Lower lobe of right lung (tissue), 2 donors: ENCODE data around the gene EPM2A. TPM values are rescaled to one million over a fixed set of nuclear protein-coding genes. Genes with fewer than 3 reads are reported as not detected.

ENCODE experiments used
- ATAC-seq, 2 donors: fragments of 200-7000 bp; cut with Tn5 transposase; one replicate each; pipeline ENCODE4 v1.9.1; 2020 to 2022; ENCODE audit warnings: mild to moderate bottlenecking in 2 of 2, moderate library complexity in 2 of 2
- DNase-seq: peaks from one replicate; pipeline ENCODE4 v3.0.0-alpha.2; 2020
- H3K27ac ChIP-seq: fragments of 200-600 bp; one replicate; pipeline ENCODE4 v1.8.0; 2022
- H3K27me3 ChIP-seq: fragments of 200-600 bp; one replicate; pipeline ENCODE4 v1.8.0; 2022; ENCODE audit warnings: low read depth
- H3K36me3 ChIP-seq: fragments of 200-600 bp; one replicate; pipeline ENCODE4 v1.8.0; 2022; ENCODE audit warnings: mild to moderate bottlenecking
- H3K4me1 ChIP-seq: fragments of 200-600 bp; one replicate; pipeline ENCODE4 v1.8.0; 2022
- H3K4me3 ChIP-seq: fragments of 200-600 bp; one replicate; pipeline ENCODE4 v1.8.0; 2022; ENCODE audit warnings: mild to moderate bottlenecking
- H3K9me3 ChIP-seq: fragments of 200-600 bp; one replicate; pipeline ENCODE4 v1.8.0; 2022
- CTCF ChIP-seq: fragments of 200-600 bp; IDR thresholded peaks from one replicate; pipeline ENCODE4 v1.8.0; 2022; ENCODE audit warnings: antibody characterized with exemption, mild to moderate bottlenecking
- intact Hi-C: fragments of 100-400 bp; cut with DNase I; formaldehyde crosslinking; loops from one replicate; pipeline ENCODE4 v1.11.0; 2022
- total RNA-seq: library from RNA; stranded (reverse); fragmentation: NEBNext Ultra II Directional; extraction: Animal tissue kit (Norgen Biotek cat#: 25700); gene quantifications from one replicate; pipeline ENCODE4 v1.2.1, GENCODE V29; 2021
- donor health status: DM: no; HTN: yes; CAD: no; lungs with severe emphysema.

EPM2A gene
- total RNA-seq, 1 donor from 2014 or later: 10.6 TPM

DNA sequence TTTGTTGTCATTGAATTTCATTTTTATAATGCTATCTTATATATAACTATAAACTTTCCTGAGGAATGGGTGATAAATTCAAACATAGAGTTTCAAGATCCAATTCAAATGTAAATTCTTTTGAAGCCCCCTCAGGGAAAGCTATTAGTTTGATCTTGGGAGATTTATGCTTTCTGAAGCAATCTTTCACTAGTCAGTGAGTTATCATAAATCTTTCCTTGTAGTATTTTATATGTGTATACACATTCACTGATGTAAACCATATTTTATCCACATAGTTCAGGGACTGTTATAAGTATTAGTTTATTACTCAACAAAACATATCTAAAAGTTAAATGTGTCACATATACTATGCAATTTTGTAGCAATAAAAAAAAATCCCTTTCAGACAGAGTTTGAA is 2.9 kb upstream of the EPM2A start:
- DNase-seq: no peak
- no peak for ATAC-seq
- H3K27ac ChIP-seq: no peak overlapping the region
- intact Hi-C loops: no loop called here
- no peak overlapping the region for H3K4me3 ChIP-seq
- no peaks in the 10 kb centered on the region for H3K9me3 ChIP-seq
- peaks cover 19% of the 10 kb centered on the region for H3K4me1 ChIP-seq
- H3K27me3 ChIP-seq: no peaks in the 10 kb centered on the region
- no peaks in the 10 kb centered on the region for H3K36me3 ChIP-seq
- no peak for TF ChIP-seq CTCF

- intact Hi-C loops: no loop called here
- H3K36me3 ChIP-seq: no peaks in the 10 kb centered on the region
- H3K4me1 ChIP-seq: peaks cover 19% of the 10 kb centered on the region
- no peaks in the 10 kb centered on the region for H3K9me3 ChIP-seq
- peak overlapping the region; percentile 68 for H3K4me3 ChIP-seq
- DNase-seq: no peak
- no peak for TF ChIP-seq CTCF
- H3K27ac ChIP-seq: peak overlapping the region; percentile 95
- no peaks in the 10 kb centered on the region for H3K27me3 ChIP-seq
- no peak for ATAC-seq
Measured at GRCh38 chr6:145736661-145737144, 1.4 kb upstream of the EPM2A start.

DNA sequence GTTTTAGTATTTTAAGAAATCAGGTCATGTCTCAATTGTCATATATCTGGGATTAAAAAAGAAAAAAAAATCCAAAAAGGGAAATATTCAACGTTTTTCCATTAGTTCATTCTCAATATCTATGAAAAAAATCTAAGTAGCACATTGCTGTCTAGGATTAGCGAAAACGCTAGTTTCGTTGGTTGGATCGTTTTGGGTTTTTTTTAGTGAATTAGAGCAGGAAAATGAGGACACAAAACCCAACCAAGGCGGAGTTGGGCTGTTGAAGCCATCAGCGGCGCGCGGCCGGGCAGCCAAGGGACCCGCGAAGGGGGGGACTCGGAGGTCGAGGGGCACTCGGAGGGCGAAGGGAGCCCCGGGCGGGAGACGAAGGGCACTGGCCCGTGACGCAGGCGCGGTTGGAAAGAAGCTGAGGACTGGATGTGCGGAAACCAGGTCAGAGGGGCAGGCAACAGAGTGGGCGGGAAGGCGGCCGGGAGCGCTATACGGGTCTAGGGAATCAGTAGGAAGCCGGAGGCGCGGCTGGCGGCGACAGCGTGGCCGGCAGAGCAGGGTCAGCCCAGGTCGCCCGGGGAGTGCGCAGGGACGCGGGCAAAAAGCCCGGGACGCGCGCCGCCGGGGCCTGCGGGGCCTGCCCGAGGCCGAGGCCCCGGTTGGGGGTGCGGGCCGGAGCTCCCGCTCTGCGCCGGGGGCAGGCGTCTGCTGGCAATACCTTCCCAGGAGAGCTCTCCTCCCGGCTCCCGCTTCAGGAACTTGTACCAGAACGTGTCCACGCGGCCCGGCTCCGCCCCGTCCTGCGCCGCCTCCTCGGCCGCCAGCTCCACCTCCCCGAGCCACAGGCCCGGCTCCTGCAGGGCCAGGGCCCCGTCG is 599 bp downstream of the EPM2A start:
- intact Hi-C loops: no loop called here
- no peak for TF ChIP-seq CTCF
- H3K36me3 ChIP-seq: no peaks in the 10 kb centered on the region
- no peaks in the 10 kb centered on the region for H3K27me3 ChIP-seq
- H3K27ac ChIP-seq: peak overlapping the region; percentile 95
- H3K4me1 ChIP-seq: peaks cover 19% of the 10 kb centered on the region
- ATAC-seq (peak; percentile 95 to 96), DNase-seq (peak; percentile 93)
- H3K9me3 ChIP-seq: no peaks in the 10 kb centered on the region
- H3K4me3 ChIP-seq: peak overlapping the region; percentile 68

- Histone ChIP-seq H3K36me3 (no peaks in the 10 kb centered on the region), H3K9me3 (no peaks in the 10 kb centered on the region), H3K27ac (no peak overlapping the region), H3K4me1 (peaks cover 19% of the 10 kb centered on the region), H3K27me3 (no peaks in the 10 kb centered on the region), H3K4me3 (peak overlapping the region; percentile 68)
- ATAC-seq: no peak
- no peak for TF ChIP-seq CTCF
- intact Hi-C loops: no loop called here
- DNase-seq: no peak
Measured at GRCh38 chr6:145733810-145734209, 1.5 kb downstream of the EPM2A start.

DNA sequence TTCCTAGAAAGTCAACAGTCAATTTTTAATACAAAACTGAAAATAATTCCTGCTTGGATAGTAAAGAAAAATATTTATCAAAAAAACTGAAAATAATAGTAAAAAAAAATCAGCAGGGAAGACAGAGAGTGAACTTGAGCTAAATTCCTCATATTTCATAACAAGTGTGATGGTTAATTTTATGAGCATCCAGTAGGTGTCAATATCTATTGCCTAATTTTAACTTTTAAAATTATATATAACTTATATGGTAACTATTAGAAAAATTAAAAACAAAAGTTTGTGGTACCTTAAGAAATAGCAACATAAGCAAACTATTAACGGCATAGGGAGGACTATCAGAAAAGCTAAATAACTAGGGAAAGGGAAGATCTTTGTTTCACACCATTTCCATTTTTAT is 2.1 kb downstream of the EPM2A start:
- ATAC-seq: no peak
- no peaks in the 10 kb centered on the region for H3K36me3 ChIP-seq
- DNase-seq: no peak
- TF ChIP-seq CTCF: no peak
- intact Hi-C loops: no loop called here
- H3K27ac ChIP-seq: no peak overlapping the region
- H3K4me3 ChIP-seq: no peak overlapping the region
- H3K4me1 ChIP-seq: peaks cover 19% of the 10 kb centered on the region
- peaks cover 2% of the 10 kb centered on the region for H3K9me3 ChIP-seq
- H3K27me3 ChIP-seq: no peaks in the 10 kb centered on the region
